ENCODE results near the gene CREBBP.
A peak's percentile ranks its signal among the peaks of the same experiment; 100 is the strongest.

Gene CREBBP

DNA sequence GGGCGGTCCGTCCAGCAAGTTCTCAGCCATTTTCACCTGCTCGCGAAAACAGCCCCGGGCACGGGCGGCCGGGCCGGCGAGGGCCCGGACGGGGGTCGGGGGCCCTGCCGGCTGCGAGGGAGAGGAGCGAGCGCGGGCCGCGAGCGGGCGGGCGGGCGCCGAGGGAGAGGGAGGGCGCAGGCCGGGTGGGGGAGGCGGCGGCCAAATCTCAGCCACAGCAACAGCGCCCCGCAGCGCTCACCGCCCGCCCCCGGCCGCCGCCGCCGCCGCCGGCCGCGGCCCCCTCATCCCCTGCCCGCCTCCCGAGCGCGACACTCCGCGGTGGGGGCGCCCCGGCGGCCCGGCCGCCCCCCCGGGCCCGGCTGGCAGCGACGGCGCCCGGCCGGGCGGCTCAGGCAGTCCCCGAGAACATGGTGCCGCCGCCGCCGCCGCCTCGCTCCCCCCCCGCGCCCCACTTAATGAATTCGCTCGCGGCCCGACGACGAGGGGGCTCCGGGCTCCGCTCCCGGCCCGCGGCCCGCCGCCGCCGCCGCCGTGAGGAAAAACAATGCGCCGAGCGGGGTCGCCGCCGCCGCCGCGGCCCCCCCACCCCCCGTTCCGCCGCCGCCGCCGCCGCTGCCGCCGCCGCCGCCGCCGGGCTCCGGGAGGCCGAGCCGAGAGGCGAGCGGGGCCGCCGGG lies 487 bp downstream of the CREBBP start:
- DNase-seq (ENCODE audit: low spot score): peak; percentile 74

DNA sequence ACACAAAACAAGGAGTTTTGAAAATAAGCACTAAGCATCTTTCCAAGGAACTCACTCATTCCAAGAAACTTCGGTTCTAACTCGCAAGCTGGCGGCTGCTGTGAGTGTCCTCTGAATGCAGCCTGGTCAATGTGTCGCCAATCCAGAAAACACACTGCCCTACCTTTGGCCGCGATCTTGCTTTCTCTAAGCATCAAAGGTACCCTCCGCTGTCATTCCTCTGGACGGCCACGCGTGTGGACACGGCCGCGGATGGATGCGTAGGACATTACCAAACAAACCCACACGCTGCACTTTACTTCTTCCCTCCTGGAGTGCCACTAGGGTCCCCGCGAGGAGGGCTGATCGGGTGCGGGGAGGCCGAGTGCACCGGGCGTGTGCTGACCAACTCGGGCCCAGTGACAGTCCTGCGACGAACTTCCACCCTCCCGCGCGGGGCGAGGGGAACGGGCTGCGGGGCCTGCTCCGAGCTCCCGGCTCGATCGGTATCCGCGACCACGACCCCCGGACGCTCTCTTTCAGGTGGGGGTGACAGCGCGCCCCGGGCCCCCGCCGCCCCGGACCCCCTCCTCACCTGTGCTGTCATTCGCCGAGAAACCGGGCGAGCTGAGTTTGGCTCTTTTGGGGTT lies 1.1 kb downstream of the CREBBP start:
- DNase-seq (ENCODE audit: low spot score): no peak

DNA sequence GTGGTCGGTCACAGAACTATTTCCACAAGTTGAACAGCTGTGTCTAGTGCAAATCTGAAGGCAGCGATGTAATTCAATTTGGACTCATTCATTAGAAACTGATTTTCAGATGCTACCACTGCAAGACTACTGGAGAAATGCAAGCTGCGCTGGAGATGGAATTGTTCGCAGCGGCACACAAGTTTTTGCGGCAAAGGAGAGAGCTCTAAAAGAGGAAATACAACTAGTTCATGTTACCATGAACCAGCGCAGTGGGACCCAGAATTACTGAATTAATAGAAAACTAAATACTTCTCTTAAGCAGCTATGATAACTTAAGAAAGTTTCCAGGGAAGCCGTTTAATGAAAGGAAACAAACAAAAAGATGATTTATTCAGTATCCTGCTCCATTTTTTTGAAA lies 1.9 kb downstream of the CREBBP start:
- no peak for DNase-seq (ENCODE audit: low spot score)

DNA sequence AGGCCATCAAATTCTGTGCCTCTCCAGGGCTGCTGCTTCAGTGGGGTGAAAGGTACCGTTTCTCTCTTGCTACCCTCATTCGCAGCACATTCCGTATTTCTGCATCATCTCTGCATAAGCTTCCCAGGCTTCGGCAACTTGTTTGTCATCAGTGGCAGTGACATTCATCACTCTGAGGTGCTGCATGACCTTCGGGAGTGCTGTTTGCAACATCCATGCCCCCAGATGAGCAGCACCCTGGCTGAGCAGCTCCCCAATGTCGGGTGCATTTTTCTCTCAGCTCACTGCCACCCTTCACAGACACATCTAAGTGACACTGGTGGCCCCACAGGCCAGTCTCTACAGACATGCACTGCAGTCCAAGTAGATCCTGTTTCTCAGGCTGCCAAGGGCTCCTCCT lies 3.8 kb downstream of the CREBBP start:
- DNase-seq (ENCODE audit: low spot score): peak; percentile 30

DNA sequence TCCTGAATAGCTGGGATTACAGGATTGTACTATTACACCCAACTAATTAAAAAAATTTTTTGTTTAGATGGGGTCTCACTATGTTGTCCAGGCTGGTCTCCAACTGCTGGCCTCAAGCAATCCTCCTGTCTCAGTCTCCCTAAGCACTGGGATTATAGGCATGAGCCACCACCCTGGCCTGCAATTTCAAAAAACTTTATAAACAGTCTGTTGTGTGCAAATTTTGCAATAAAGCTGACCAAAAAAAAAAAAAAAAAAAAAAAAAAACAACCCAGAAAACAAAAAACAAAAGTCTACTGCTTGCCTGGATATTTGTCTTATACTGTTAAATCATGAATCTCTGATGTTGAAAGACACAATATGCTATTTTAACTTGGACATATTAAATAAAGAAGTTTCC lies 4.4 kb downstream of the CREBBP start:
- DNase-seq (ENCODE audit: low spot score): no peak

DNA sequence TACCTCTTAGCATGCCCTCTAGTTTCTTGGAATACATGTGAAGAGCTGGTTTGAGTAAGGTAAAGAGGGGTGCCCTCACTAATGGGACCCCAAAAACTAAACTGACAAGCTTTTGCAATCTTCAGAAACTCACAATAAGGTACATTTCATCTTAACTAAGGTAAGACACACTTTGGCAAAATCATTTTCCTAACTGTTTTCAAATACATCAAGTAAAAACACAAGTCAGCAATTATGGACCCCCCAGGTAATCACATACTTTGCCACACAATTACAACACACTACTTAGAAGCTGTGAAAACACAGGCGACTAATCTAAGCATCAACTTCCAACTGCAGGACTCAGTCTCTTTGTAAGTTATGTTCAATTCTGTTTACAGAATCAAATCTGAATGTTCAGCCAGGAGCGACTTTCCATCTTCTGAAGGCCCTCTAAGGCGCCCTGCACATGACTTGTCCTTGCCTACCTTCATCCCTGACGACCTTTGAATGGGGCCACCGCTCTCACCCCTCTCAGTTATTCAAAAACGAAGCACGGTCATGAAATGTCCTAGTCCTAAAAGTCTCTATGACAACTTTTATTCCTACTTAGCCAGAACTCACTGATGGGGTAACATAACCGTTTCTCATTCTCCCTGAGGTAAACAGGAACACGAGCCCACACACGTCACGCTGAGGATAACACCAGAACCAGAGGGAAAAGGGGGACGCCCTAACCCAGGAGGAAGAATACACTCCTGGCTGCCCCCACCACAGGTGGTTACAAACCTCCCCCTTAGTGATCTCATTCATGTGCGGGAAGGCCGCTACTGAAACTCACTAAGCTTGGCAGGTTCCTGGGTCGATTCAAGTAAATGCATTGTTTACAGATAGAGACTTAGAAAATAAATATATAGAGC lies 5.5 kb downstream of the CREBBP start:
- no peak for DNase-seq (ENCODE audit: low spot score)

DNA sequence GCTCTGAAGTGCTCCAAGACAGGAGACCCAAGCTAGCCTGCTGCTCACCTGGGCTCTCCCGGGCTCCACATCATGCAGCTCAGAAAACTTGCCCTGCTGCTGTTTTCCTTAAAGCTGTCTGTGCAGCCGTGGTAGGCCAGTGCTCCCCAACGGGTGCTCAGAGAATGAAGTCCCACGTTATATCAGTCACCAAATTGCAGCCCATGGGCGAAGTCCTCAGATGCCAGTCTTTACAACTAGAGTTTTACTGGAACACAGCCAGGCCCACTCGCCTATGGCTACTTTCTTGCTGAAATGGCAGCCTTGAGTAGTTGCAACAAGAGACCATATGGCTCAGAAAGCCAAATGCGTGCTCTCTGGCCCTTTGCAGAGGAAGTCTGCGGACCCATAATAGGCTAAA lies 6.3 kb downstream of the CREBBP start:
- DNase-seq (ENCODE audit: low spot score): no peak

DNA sequence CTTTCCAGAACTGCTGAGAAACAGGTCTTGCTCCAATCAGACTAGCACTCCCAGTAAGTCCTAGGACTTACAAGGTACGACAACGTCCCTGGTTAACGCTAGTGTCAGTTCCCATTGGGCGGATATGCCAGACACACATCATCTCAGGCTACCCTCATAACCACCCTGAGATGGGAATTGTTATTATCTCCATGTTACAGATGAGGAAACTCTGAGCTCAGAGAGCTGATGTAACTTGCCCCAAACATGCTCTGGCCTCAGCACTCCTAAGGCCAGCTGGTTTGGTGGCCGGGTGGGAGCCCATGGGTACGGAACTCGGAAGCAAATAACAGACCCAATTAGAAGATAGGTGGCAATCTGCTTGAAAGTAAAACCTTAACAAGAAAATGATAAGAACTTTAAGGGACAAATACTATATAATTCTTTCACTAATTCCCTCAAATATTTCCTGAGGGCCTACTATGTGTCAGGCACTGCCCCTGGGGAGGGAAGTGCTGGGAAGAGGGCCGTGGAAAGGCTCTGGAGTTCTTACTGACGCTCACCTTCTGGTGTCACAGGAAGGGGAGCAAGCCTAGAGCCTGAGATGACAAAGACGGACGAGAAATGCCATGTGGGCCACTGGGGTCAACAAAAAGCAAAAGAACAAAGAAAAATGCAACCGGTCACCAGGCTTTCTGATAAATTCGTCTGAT lies 6.9 kb downstream of the CREBBP start:
- no peak for DNase-seq (ENCODE audit: low spot score)

DNA sequence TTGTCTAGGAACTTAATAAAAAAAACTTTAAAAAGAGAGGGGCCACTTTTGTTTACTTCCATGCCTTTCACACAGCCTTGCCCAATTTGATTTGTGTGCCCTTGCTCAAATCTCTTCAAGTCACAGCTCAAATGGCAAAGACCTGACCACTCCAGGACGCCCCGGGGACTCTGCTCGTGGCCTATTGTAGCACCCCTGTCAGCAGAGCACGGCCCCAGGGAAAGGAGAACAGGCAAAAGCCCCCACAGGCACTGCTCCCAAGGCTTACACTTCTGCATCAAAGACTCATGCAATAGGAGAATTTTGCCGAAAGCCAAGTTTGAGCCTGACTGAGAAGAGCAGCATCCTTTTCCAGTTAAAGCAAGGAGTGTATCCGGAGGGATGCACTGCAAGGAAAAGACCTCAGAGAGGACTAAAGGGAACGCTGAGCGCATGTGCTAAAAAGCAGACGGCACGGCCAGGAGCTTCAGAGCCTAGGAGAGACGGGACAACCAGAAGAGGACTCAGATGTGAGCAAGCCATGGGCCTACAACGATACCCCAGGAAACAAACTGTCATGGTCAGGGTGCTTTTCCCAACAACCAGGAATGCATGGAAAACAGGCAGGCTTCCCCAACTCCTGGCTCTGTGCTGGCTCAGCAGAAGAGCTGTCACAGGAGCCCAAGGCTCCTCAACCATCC lies 8.2 kb downstream of the CREBBP start:
- DNase-seq (ENCODE audit: low spot score): no peak

DNA sequence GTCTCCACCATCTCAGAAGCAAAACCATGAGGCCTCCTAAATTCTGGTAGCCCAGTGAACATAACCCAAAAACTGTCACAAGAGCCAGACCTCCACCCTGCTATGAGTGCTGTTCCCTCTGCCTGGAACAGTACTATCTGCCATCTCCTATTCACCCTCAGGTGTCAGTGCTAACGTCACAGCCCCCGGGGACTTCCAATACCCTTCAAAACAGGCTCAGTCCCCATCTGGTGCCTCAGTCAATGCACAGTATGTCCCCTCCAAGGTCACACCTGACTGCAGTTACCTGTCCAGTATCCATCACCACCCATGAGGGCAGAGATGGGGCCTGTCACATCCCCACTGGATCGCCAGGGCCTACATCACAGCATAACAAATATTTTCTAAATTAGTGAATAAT lies 11.5 kb downstream of the CREBBP start:
- no peak for DNase-seq (ENCODE audit: low spot score)

DNA sequence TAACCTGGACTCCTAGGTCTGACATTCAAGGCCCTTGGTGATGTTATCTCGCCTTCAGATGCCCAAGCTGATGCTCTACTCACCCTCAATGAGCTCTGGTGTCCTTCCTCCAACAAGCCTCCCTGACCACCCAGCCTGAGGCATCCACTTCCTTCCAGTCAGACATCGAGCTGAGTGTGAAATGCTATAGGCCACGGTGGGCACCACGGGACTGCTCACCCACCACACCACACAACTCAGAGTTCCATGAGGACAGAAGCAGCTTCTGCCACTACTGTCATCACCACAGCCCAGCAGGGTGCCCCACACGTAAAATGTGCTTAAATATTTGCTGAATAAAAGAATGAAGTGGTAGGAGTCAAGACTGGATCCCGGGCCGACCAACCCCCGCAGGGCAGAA lies 12.0 kb downstream of the CREBBP start:
- no peak for DNase-seq (ENCODE audit: low spot score)

DNA sequence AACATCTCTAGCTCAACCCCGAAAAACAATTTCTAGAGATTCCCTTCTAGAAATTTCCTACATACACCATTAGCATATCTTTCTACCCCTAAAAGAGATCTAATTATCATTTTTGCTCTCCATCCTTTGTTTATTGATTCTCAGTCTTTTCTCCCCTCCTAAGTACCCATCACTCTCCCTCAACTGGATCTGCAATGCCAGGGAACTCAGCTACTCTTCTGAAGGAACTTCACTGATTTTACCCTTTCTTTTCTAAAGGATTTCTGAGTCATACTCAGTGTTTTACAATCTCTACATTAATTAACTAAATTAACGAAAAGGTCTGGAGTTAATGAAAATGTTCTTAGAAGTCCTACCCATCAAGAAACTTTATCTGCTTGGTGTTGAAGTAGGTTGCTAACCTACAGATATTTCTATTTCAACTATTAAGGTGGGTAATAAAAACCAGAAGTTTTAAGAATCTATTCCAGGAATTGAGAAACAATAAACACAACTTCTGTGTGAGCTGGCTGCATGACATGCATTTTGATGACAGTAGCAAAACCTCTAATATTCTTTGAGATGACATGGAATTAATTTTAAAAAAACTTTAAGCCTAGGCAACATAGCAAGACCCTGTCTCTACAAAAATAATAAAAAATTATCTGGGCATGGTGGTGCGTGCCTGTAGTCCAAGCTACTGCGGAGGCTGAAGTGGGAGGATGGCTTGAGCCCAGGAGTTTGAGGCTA lies 13.6 kb downstream of the CREBBP start:
- DNase-seq (ENCODE audit: low spot score): no peak

DNA sequence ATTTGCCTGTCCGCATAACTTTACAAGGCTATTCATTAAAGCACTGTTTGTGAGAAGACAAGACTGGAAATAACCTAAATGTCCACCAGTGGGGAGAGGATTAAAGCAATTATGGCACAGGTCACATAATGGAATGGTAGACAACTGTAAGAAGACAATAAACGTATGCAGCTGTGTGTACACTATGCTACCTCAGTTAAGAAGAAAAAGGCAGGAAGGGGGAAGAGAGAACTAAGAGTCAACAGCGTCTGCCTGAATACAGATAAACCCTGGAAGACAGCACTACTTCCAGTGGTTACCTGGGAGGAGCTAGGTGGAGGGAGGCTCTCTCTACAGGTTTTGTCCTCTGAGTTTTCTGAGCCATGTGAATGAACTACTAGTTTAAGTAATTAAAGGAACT lies 15.3 kb downstream of the CREBBP start:
- no peak for DNase-seq (ENCODE audit: low spot score)

DNA sequence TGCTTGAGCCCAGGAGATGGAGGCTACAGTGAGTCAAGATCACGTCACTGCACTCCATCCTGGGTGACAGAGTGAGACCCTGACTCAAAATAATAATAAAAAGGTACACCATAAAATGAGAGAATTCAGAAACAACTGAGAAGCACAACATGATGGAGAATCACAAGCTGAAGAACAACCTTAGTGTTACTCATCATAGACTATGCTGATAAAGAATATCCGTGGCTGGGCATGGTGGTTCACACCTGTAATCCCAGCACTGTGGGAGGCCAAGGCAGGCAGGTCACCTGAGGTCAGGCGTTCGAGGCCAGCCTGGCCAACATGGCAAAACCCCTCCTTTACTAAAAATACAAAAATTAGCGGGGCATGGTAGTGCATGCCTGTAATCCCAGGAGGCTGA lies 16.0 kb downstream of the CREBBP start:
- no peak for DNase-seq (ENCODE audit: low spot score)

DNA sequence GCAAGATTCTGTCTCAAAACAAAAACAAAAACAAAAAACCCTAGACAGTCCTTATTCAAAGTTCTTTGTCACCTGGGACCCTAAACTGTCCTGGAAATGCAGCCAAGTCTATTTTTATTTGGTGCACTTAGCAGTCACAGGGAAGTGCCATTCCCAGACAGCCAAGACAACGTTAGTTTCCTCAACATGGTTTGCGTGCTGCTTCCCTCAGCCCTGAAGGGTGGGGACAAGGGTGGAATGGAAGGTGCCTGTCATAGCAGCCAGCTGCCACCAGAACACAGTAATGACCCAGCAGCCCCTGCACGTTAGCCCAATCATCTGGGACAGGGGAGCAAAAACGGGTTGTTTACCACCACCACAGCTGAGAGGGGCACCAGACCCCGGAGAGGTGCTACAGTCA lies 16.9 kb downstream of the CREBBP start:
- DNase-seq (ENCODE audit: low spot score): no peak

DNA sequence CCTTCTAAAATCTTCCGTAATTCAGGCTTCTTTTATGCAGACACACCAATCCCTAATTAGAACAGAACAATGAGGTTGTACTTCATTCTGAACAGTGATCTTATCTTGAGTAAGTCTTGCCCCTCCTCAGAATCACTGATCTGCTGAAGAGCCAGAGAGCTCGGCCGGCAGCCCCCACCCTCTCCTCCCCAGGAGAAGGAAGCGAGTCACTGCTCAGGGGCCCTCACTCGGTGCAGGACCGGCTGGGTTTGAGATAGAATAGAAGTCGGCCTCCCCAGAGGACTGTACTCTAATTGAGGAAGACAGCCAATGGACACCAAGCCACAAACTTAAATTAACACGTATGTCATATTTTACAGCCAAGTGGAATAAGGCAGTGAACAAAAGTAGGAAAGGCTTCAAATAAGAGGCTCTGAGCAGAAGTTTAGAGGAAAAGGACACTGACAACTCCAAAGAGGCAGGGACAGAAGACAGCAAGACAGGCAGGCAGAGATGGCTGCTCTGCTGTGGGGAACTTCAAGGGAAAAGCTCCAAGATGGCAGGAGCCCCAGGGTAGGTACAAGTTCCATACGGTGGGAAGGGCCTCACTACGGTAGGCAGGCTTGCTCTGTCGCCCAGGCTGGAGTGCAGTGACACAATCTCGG lies 18.6 kb downstream of the CREBBP start:
- no peak for DNase-seq (ENCODE audit: low spot score)

DNA sequence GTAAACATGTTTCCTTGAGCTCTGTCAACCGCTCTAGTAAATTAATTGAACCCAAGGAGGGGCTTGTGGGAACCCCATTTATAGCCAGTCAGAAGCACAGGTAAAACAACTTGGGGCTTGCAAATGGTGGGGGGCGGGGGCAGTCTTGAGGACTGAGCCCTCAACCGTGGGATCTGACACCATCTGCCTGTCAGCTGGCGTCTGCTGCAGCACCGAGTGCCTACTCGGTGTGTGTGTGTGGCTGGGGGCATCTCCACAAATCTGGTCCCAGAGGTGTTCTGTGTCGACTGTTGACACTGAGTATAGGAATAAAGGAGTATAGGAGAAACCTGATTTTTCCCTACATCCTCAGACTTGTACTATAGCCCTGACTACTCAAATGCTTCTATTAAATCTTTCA lies 20.6 kb downstream of the CREBBP start:
- no peak for DNase-seq (ENCODE audit: low spot score)

DNA sequence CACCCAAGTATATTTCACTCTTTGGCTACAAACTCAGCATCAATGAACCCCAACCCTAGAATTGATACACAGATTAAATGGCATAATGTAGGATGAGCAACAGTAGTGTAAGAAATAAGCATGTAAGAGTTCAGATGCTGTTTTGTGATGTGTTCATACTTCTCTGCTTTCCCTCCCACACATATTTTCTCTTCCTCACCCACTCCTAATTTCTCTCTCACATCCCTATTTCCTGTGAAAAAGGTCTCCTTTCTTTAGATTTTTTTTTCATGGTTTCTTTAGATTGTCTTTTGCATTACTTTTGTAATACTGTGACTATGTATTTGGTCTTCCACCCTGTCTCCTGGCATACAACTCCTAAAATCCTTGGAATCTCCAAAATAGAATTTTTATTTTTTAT lies 21.7 kb downstream of the CREBBP start:
- no peak for DNase-seq (ENCODE audit: low spot score)

DNA sequence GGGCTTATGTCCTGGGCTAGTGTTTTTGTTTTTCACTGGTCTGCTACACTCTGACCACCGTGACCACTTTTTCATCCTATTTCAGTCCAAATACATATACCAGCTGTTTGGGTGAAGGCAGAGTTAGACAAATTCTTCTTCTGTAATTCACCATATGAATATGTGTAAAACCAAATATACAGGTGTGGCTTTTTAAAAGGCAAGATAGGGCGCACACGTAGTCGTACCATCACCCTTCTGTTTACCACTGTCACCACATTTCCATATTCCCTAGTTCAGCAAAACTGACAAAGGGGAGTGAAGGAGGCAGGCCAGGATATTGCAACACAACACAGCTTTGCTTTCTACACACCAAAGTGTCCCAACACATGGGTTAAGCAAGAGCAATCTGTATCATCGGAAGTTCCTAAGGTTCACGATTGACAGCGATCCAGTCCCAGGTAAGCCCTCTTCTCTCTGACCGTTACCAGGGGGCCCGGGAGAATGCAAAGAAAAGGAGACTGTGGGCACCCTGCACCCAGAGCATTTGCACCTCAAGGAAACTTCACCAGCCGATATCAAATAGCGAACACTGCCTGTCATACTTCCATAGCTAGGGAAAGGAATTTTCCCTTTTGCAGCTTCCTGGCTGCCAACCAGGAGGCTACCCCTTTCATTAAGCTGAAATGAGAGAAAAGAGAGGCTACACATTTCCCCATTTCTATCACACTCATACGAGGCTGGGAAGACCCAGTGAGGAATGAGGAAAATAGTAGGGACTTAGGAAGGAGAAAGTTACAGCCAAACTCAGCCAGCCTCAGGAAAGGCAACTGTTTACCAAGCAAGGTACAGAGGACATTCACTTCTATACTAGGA lies 23.1 kb downstream of the CREBBP start:
- peak; percentile 53 for DNase-seq (ENCODE audit: low spot score)

Data from AG08395 (cell line).